OCI-M2 (cell line): ENCODE results near the gene SLC22A2.
"Not testable (repeated sequence)": the region's sequence is repeated elsewhere in the genome, so short reads cannot be mapped to it uniquely, and the experiment has no call there.

Source experiments
- DNase-seq: peaks from one replicate; lab custom pipeline; 2025; ENCODE audit not compliant: unreplicated experiment; lab: John Stamatoyannopoulos, UW

Gene SLC22A2

DNA sequence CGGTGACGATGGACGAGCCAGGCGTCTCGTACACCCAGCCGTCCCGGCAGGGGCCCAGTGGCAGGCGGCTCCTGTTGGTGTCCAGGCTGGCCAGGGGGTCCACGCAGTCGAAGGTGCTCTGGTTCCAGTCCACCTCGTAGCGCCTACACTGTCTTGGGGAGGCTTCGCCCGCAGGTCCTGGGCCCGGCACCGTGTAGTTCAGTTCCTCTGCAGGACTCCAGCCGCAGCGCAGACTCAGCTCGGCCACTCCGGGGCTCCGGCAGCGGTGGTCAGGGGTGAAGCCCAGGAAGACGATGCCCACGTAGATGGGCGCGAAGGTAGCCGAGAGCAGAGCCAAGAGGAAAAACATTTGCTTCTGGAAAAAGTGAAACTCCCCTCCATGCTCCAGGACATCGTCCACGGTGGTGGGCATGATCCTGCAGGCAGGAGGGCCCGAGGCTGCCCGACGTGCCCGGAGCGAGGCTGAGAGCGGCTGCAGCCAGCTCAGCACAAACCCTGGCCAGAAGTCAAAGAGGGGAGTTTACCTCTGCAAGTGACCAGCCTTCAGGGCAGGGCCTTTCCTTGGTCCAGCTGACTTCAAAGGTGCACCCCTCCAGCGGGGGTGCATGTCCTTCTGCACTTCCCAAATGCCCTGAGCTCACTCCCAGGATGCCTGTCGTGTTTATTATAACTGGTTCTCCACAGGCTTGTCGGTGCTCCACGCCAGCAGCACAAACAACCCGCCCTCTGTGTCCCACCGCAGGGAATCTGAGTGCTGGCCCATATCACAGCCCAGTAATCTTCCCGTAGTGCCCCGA, at the start of gene SLC22A2:
Gene SLC22A2, minus strand, starts transcription at position 476 of the 797 bp plus-strand sequence. Its CDS starts 64 bp downstream, at position 412.
- DNase-seq: no peak

DNA sequence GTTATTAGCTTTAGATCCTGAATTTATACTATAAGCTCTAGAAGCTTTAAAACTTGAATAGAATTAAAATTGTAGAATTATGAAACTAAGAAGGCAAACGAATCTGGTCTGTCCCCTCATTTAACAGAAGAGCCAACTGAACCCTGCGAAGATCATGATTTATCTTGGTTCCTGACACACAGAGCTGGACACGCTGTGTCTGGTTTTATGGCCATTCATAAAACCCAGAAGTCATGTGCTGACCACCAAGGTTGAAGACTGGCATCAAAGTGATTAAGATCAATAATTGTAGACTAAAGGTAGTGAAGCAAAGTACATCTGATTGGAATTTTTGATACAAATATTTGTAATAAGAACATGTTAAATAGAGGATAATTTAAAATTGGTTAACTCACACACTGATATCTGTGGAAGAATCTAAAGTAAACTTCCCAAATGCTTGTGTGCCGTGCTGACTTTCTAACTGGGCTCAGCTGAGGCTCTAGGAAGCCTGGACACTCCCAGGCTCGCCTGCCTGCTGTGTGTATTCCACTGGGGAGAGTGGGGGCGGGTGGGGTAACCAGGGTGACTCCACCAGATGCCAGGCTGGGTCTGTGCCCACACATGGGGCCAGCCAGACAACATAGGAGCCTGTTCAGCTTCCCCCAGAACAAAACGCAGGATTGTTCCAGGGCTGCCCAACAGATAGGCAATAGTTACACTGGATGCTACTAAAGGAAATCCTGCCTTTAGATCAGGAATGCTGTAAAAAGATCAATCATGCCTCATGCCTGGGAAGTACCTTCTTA, 47.5 kb upstream of the SLC22A2 start:
- DNase-seq: no peak

GRCh38 chr6:160303806-160304205, 45.2 kb upstream of the SLC22A2 start:
- DNase-seq: no peak

DNA sequence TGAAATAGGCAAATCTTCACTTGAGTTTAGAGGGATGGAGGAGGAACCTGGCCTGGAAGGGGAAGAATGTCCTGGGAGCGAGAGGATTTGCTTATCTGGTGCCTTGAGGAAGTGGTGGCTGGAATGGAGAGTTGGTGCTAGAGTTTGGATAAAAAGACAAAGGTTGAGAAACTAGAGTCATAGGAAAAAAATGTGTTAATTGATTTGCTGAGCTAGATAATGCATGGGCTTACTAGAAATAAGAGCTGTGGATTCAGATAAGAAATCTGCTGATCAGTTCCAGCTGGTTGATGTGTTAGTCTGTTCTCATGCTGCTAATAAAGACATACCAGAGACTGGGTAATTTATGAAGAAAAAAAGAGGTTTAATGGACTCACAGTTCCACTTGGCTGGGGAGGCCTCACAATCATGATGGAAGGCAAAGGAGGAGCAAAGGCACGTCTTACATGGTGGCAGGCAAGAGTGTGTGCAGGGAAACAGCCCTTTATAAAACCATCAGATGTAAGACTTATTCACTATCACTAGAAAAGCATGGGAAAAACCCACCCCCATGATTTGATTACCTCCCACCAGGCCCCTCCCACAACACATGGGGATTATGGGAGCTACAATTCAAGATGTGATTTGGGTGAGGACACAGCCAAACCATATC, 43.9 kb upstream of the SLC22A2 start:
- not testable (repeated sequence) for DNase-seq

DNA sequence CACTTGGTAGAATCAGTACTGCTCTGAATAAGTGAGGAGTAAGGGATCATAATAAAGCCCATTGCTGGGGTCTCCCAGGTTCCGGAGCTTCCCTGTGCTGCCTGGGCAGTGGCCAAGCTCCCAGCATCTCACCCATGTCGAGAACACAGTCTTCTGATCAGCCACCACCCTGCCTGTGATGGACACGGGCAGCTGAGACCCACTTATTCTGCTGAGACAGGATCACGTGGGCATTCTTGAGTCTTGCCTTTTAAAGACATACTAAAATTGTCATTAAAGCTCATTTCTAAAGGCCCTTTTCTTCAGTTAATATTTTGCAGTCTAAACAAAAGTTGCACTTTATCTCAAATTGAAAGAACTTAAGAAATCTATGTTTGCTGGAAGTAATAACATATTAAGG, 42.7 kb upstream of the SLC22A2 start:
- DNase-seq: no peak

- no peak for DNase-seq
These were observed 41.6 kb upstream of the SLC22A2 start for GRCh38 chr6:160300076-160300695.

- no peak for DNase-seq
These were observed 40.9 kb upstream of the SLC22A2 start for GRCh38 chr6:160299559-160299958.

- DNase-seq: no peak
These were observed 39.5 kb upstream of the SLC22A2 start for GRCh38 chr6:160298121-160298520.

- no peak for DNase-seq
These were observed 38.7 kb upstream of the SLC22A2 start for GRCh38 chr6:160297310-160297709.

DNA sequence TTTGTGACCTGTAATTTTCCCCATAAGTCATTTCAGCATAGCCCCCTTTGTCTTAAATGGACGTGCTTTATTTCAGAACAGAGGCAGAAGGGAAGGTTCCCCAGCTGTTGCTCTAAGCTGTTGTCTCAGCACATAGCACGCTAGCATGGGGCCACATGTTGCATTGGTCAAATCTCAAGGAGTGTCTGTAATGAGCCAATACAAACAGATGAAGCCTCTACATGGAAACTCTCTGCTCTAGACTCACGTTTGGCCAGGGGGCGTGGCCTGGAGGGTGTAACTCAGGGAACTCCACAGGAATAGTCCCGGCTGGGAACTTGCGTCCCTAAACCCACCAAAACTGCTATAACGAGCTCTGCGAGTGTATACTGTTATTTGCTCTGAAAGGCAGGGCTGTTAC, 35.2 kb upstream of the SLC22A2 start:
- DNase-seq: no peak

- no peak for DNase-seq
These were observed 27.0 kb upstream of the SLC22A2 start for GRCh38 chr6:160285541-160286105.

- DNase-seq: no peak
These were observed 26.0 kb upstream of the SLC22A2 start for GRCh38 chr6:160284575-160284974.

- DNase-seq: no peak
These were observed 23.8 kb upstream of the SLC22A2 start for GRCh38 chr6:160282444-160282843.

DNA sequence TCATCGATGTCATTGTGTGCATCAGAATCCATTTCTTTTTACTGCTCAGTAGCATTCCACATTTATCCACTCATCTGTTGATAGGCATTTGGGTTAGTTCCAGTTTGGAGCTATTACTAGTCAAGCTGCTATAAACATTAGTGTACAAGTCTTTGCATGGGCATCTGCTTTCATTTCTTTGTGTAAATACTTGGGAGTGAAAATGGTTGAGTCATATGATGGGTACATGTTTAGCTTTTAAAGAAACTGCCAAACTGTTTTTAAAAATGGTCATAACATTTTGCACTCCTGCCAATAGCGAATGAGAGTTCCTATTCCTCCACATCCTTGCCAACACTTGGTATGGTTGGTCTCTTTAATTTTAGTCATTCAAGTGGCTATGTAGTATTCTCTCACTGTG, 21.2 kb upstream of the SLC22A2 start:
- DNase-seq: no peak

DNA sequence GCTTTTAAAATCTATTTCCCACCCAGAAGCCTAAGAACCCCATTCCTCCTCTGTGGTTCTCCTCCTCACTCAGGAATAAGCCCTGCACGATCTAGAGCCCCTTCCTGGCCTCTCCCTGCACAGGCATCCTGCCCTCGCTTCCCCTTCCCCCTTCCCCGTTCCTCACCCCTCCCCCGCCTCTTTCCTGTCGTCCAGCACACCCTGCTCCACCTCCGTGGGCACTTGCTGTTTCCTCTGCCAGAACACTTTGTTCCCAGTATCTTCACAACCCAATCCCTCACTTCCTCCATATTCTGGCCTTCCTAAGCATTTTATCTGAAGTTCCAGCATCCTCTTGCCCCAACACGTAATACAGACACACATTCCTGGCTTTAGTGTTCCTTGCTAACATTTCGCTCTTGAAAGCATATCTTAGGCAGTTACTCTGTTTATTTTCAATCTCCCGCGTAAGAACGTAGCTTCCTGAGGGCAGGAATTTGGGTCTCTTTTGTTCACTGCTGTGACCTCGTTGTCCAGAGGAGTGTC, 20.2 kb upstream of the SLC22A2 start:
- no peak for DNase-seq

DNA sequence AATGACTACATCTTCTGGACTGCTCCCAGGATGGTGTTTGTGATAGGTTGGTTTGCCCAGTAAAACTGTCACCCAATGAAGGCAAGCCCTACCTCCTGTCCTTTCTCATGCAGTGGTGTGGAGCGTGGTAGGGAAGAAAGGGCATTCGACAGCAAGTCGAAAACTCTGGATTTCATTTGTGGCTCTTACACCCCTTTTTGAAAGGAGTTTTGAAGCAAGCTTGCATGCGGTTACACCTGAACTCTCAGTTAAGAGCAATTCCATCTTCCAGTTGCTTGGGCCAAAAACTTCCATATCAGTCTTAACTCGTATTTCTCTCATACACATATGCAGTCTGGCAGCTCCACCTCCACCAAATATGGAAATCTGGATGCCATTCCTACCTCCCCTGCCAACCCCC, 19.7 kb upstream of the SLC22A2 start:
- DNase-seq: no peak

GRCh38 chr6:160277546-160277945, 18.9 kb upstream of the SLC22A2 start:
- DNase-seq: no peak

- DNase-seq: no peak
These were observed 18.5 kb upstream of the SLC22A2 start for GRCh38 chr6:160277144-160277543.

- DNase-seq: no peak
These were observed 17.5 kb upstream of the SLC22A2 start for GRCh38 chr6:160276126-160276525.

GRCh38 chr6:160275511-160276003, 16.9 kb upstream of the SLC22A2 start:
- DNase-seq: no peak
